ENCODE data around the gene UBQLN4. TPM values are rescaled to one million over a fixed set of nuclear protein-coding genes. Genes with fewer than 3 reads are reported as not detected.

Gene UBQLN4
- total RNA-seq, 3 donors from 2014 or later, result 22.1 to 27.1 (median 23.3) TPM

GRCh38 chr1:155989242-155990004 is 64.2 kb downstream of the UBQLN4 start:
- H3K4me1 ChIP-seq, result no peaks in the 10 kb centered on the region
- intact Hi-C loops (cut with DNase I; ENCODE audit: low total_unique reads), result loop anchor here (5.0 kb wide), 1 partner anchor 47 kb away; the partner anchor contains the start of gene RXFP4
- peak; percentile 71 to 74 for DNase-seq (ENCODE audit: low spot score in 2 of 2)
- H3K27me3 ChIP-seq, result no peaks in the 10 kb centered on the region
- H3K4me3 ChIP-seq, result peak overlapping the region; percentile 29 to 59 (median 30)
- peak; percentile 97 to 99 (median 97) for TF ChIP-seq CTCF (IDR thresholded peaks at IDR 0.05)
- peak in 2 of 3 donors; percentile 49 to 66 for TF ChIP-seq POLR2AphosphoS5 (IDR thresholded peaks at IDR 0.05)
- TF ChIP-seq POLR2A (IDR thresholded peaks at IDR 0.05), result no peak
- H3K9me3 ChIP-seq, result no peaks in the 10 kb centered on the region
- H3K36me3 ChIP-seq, result no peaks in the 10 kb centered on the region
- peak overlapping the region; percentile 21 to 59 for H3K27ac ChIP-seq

Other genes starting within 250 kb of the UBQLN4 start
- 10 to 100 TPM; 33.3 to 56.4 (median 56.1) TPM for gene GON4L, start 196.6 kb downstream of the UBQLN4 start, total RNA-seq
- gene SYT11, start 194.2 kb downstream of the UBQLN4 start, total RNA-seq, result 1 to 10 TPM; 4.5 to 8.2 (median 5.0) TPM
- 10 to 100 TPM; 29.2 to 32.6 (median 29.4) TPM for gene RIT1, start 142.4 kb downstream of the UBQLN4 start, total RNA-seq
- gene KHDC4, start 119.4 kb downstream of the UBQLN4 start, total RNA-seq, result 10 to 100 TPM; 52.0 to 81.5 (median 64.2) TPM
- gene RXFP4, start 112.2 kb downstream of the UBQLN4 start, total RNA-seq, result not detected
- 10 to 100 TPM; 81.8 to 93.7 (median 90.4) TPM for gene ARHGEF2, start 75.3 kb downstream of the UBQLN4 start, total RNA-seq
- gene SSR2, start 32.8 kb downstream of the UBQLN4 start, total RNA-seq, result 100 to 1,000 TPM; 305 to 407 (median 370) TPM
- 10 to 100 TPM; 60.7 to 75.5 (median 69.8) TPM for gene LAMTOR2, start 984 bp upstream of the UBQLN4 start, total RNA-seq
- gene RAB25, start 7.4 kb upstream of the UBQLN4 start, total RNA-seq, result 10 to 100 TPM in 2 of 3 donors, not detected in 1; 40.3 to 68.6 TPM
- 1 to 10 TPM in 2 of 3 donors, under 1 TPM in 1; 0.32 to 1.3 (median 1.3) TPM for gene MEX3A, start 28.7 kb upstream of the UBQLN4 start, total RNA-seq
- gene LMNA, start 60.9 kb upstream of the UBQLN4 start, total RNA-seq, result 100 to 1,000 TPM; 292 to 367 (median 319) TPM
- gene SEMA4A, start 99.8 kb upstream of the UBQLN4 start, total RNA-seq, result 10 to 100 TPM in 1 of 3 donors, 1 to 10 TPM in 2; 1.4 to 21.5 (median 9.2) TPM
- 10 to 100 TPM; 10.7 to 23.7 (median 13.8) TPM for gene SLC25A44, start 140.3 kb upstream of the UBQLN4 start, total RNA-seq
- gene PMF1, start 159.2 kb upstream of the UBQLN4 start, total RNA-seq, result 10 to 100 TPM; 41.4 to 75.2 (median 60.3) TPM
- 1 to 10 TPM in 1 of 3 donors, under 1 TPM in 2; 0.32 to 2.9 (median 0.98) TPM for gene BGLAP, start 188.4 kb upstream of the UBQLN4 start, total RNA-seq
- 1 to 10 TPM; 1.8 to 3.9 (median 2.5) TPM for gene PAQR6, start 194.3 kb upstream of the UBQLN4 start, total RNA-seq
- 10 to 100 TPM; 35.7 to 67.8 (median 54.7) TPM for gene SMG5, start 229.0 kb upstream of the UBQLN4 start, total RNA-seq
- gene TMEM79, start 230.5 kb upstream of the UBQLN4 start, total RNA-seq, result 1 to 10 TPM; 1.3 to 7.8 (median 4.9) TPM
- gene GLMP, start 241.9 kb upstream of the UBQLN4 start, total RNA-seq, result 10 to 100 TPM; 36.4 to 68.5 (median 40.2) TPM
- under 1 TPM in 1 of 3 donors, not detected in 2; 0.98 TPM for gene VHLL, start 245.5 kb upstream of the UBQLN4 start, total RNA-seq

All from breast epithelium (tissue), 4 donors.